H1 (cell line): ENCODE data around the gene ACAD9. TPM values are rescaled to one million over a fixed set of nuclear protein-coding genes. Genes with fewer than 3 reads are reported as not detected.

Source experiments
- CTCF ChIA-PET: fragments of 300-600 bp; sonication (Branson Sonifier 250); formaldehyde crosslinking; loops from one replicate; lab custom pipeline; 2021; ENCODE audit not compliant: partially characterized antibody; lab: Charles Lee
- POLR2A ChIA-PET: fragments of 300-600 bp; sonication (Branson Sonifier 250); formaldehyde crosslinking; loops from one replicate; lab custom pipeline; 2021; ENCODE audit warnings: inconsistent platforms; ENCODE audit not compliant: partially characterized antibody; lab: Charles Lee
- DNase-seq, 2 experiments: peaks; one replicate each; pipeline versions ENCODE4 v3.0.0 to v3.0.0-alpha.2; 2010 to 2022; ENCODE audit warnings: low spot score in 2 of 2, low read depth in 1 of 2, mixed read lengths in 1 of 2
- FAIRE-seq: peaks from 2 replicates; lab custom pipeline; 2011; peaks lifted over from hg19 to GRCh38; lab: Jason Lieb, UNC
- H2AFZ ChIP-seq: 2 replicates; pipeline ENCODE4 v1.8.1; 2012; ENCODE audit warnings: low read length, inconsistent platforms
- H2AK5ac ChIP-seq: 2 replicates; pipeline ENCODE4 v1.6.1; 2013; ENCODE audit warnings: low read depth, low read length
- H2BK120ac ChIP-seq: replicated peaks from 2 replicates; pipeline ENCODE3; 2013; ENCODE audit warnings: low read depth, low read length, inconsistent platforms
- H2BK12ac ChIP-seq: 2 replicates; pipeline ENCODE4 v1.6.1; 2013; ENCODE audit warnings: low read depth, low read length
- H2BK15ac ChIP-seq: 2 replicates; pipeline ENCODE4 v1.6.1; 2013; ENCODE audit warnings: low read length
- H2BK20ac ChIP-seq: 2 replicates; pipeline ENCODE4 v1.6.1; 2013; ENCODE audit warnings: low read length
- H2BK5ac ChIP-seq: 2 replicates; pipeline ENCODE4 v1.6.1; 2013; ENCODE audit warnings: low read depth, low read length
- H3K14ac ChIP-seq: 2 replicates; pipeline ENCODE4 v1.6.1; 2013; ENCODE audit warnings: inconsistent platforms; ENCODE audit not compliant: insufficient read length
- H3K18ac ChIP-seq: 2 replicates; pipeline ENCODE4 v1.6.1; 2013; ENCODE audit warnings: low read length; ENCODE audit errors: extremely low read depth
- H3K23ac ChIP-seq: 2 replicates; pipeline ENCODE4 v1.6.1; 2013; ENCODE audit warnings: inconsistent platforms; ENCODE audit not compliant: insufficient read length
- H3K23me2 ChIP-seq: 2 replicates; pipeline ENCODE4 v1.6.1; 2013; ENCODE audit warnings: low read depth, low read length
- H3K27ac ChIP-seq: 2 replicates; pipeline ENCODE4 v1.6.1; 2011; ENCODE audit warnings: low read depth, low read length, inconsistent platforms
- H3K27me3 ChIP-seq, 4 experiments: replicated peaks in 1 of 4; 1 replicate in 1 of 4; 2 replicates in 3 of 4; pipeline versions ENCODE4 v1.6.1 to v1.8.1; 2011 to 2013; ENCODE audit warnings: low read length in 3 of 4, mild to moderate bottlenecking in 3 of 4, inconsistent platforms in 2 of 4, mixed read lengths in 2 of 4, moderate library complexity in 1 of 4; ENCODE audit not compliant: control insufficient read depth in 3 of 4, insufficient read depth in 3 of 4; ENCODE audit errors: extremely low read depth in 1 of 4
- H3K36me3 ChIP-seq, 4 experiments: 2 replicates each; pipeline versions ENCODE4 v1.6.1 to v1.8.1; 2011 to 2013; ENCODE audit warnings: mild to moderate bottlenecking in 4 of 4, low read length in 3 of 4, moderate library complexity in 2 of 4, control low read depth in 1 of 4, inconsistent platforms in 1 of 4; ENCODE audit not compliant: insufficient read depth in 4 of 4, control insufficient read depth in 2 of 4
- H3K4ac ChIP-seq: replicated peaks from 2 replicates; pipeline ENCODE3; 2013; ENCODE audit warnings: low read length, low read depth, mixed read lengths, inconsistent platforms; ENCODE audit not compliant: insufficient read length
- H3K4me1 ChIP-seq, 4 experiments: replicated peaks in 1 of 4; 1 replicate in 1 of 4; 2 replicates in 3 of 4; pipeline versions ENCODE4 v1.6.1 to v1.8.1; 2011 to 2013; ENCODE audit warnings: low read length in 3 of 4, inconsistent platforms in 2 of 4, mixed read lengths in 1 of 4; ENCODE audit not compliant: insufficient read depth in 4 of 4, control insufficient read depth in 3 of 4
- H3K4me2 ChIP-seq, 2 experiments: 2 replicates each; pipeline versions ENCODE4 v1.6.1 to v1.8.1; 2011 to 2013; ENCODE audit warnings: low read depth in 2 of 2, low read length in 2 of 2, control low read depth in 1 of 2, inconsistent platforms in 1 of 2, mild to moderate bottlenecking in 1 of 2; ENCODE audit not compliant: insufficient read depth in 1 of 2
- H3K4me3 ChIP-seq, 4 experiments: fragments of 200-600, 300-600 bp in 1 of 4; sonication (generic), shearing (Covaris generic), sonication (Bioruptor Twin) in 1 of 4; 2 replicates each; pipeline versions ENCODE4 v1.5.1 to v1.8.1; 2011 to 2016; ENCODE audit warnings: low read length in 4 of 4, low read depth in 3 of 4, control low read depth in 2 of 4, inconsistent platforms in 2 of 4, mild to moderate bottlenecking in 2 of 4, mixed read lengths in 1 of 4, moderate library complexity in 1 of 4; ENCODE audit not compliant: insufficient read depth in 2 of 4; ENCODE audit errors: extremely low read depth in 1 of 4
- H3K56ac ChIP-seq: replicated peaks from 2 replicates; pipeline ENCODE3; 2013; ENCODE audit warnings: low read depth, mild to moderate bottlenecking, mixed read lengths, low read length, inconsistent platforms; ENCODE audit not compliant: insufficient read length
- H3K79me1 ChIP-seq: 2 replicates; pipeline ENCODE4 v1.6.1; 2013; ENCODE audit warnings: low read depth, low read length, control low read depth
- H3K79me2 ChIP-seq, 2 experiments: 2 replicates each; pipeline versions ENCODE4 v1.6.1 to v1.8.1; 2012 to 2013; ENCODE audit warnings: low read length in 2 of 2, mild to moderate bottlenecking in 2 of 2, inconsistent platforms in 1 of 2; ENCODE audit not compliant: insufficient read depth in 2 of 2, control insufficient read depth in 1 of 2
- H3K9ac ChIP-seq, 4 experiments: replicated peaks in 1 of 4; 1 replicate in 1 of 4; 2 replicates in 3 of 4; pipeline versions ENCODE4 v1.6.1 to v1.8.1; 2011 to 2013; ENCODE audit warnings: low read depth in 3 of 4, low read length in 3 of 4, control low read depth in 2 of 4, mild to moderate bottlenecking in 2 of 4, moderate library complexity in 2 of 4, inconsistent platforms in 1 of 4; ENCODE audit errors: extremely low read depth in 1 of 4
- H3K9me3 ChIP-seq, 2 experiments: 2 replicates each; pipeline versions ENCODE4 v1.6.1 to v1.8.1; 2012 to 2013; ENCODE audit warnings: mild to moderate bottlenecking in 2 of 2, moderate library complexity in 2 of 2, control low read depth in 1 of 2, inconsistent platforms in 1 of 2, low read depth in 1 of 2, low read length in 1 of 2, mixed read lengths in 1 of 2; ENCODE audit not compliant: insufficient read depth in 2 of 2
- H4K20me1 ChIP-seq, 2 experiments: replicated peaks in 1 of 2; 2 replicates each; pipeline versions ENCODE3 to v1.8.1; 2011 to 2013; ENCODE audit warnings: inconsistent platforms in 2 of 2, low read length in 2 of 2, mild to moderate bottlenecking in 1 of 2; ENCODE audit not compliant: insufficient read depth in 2 of 2, control insufficient read depth in 1 of 2
- H4K5ac ChIP-seq: 2 replicates; pipeline ENCODE4 v1.6.1; 2013; ENCODE audit warnings: low read length, low read depth, mixed read lengths, inconsistent platforms; ENCODE audit not compliant: insufficient read length
- H4K8ac ChIP-seq: 2 replicates; pipeline ENCODE4 v1.8.0; 2013; ENCODE audit warnings: mild to moderate bottlenecking, moderate library complexity, low read length, inconsistent platforms; ENCODE audit not compliant: insufficient read depth; ENCODE audit errors: extremely low read depth
- H4K91ac ChIP-seq: replicated peaks from 2 replicates; pipeline ENCODE3; 2013; ENCODE audit warnings: low read length, mixed read lengths, inconsistent platforms; ENCODE audit not compliant: insufficient read length
- CBX5 ChIP-seq: fragments of 300-800, 300-1000 bp; sonication (generic); IDR thresholded peaks from 2 replicates; pipeline ENCODE4 v1.7.1; 2016; ENCODE audit warnings: antibody characterized with exemption, low read length, low read depth
- CBX8 ChIP-seq: fragments of 300-800, 300-1000 bp; sonication (generic); IDR thresholded peaks from 2 replicates; pipeline ENCODE4 v1.7.1; 2016; ENCODE audit warnings: low read depth, low read length, borderline replicate concordance
- CHD2 ChIP-seq: IDR thresholded peaks from 2 replicates; pipeline ENCODE4 v1.6.1; 2012; ENCODE audit warnings: low read length, improper control_type of control experiment
- EGR1 ChIP-seq: IDR thresholded peaks from 2 replicates; pipeline ENCODE4 v1.6.1; 2011; ENCODE audit warnings: low read depth, low read length, borderline replicate concordance
- EP300 ChIP-seq, 2 experiments: IDR thresholded peaks; 1 replicate in 1 of 2; 2 replicates in 1 of 2; pipeline ENCODE4 v1.6.1; 2011 to 2012; ENCODE audit warnings: low read depth in 2 of 2, low read length in 2 of 2, mild to moderate bottlenecking in 2 of 2, borderline replicate concordance in 1 of 2, inconsistent platforms in 1 of 2, moderate library complexity in 1 of 2
- NRF1 ChIP-seq: IDR thresholded peaks from 2 replicates; pipeline ENCODE4 v1.6.1; 2011; ENCODE audit warnings: mild to moderate bottlenecking, low read depth, low read length, improper control_type of control experiment
- PHF8 ChIP-seq: fragments of 200-600 bp; sonication (generic); conservative IDR thresholded peaks from 2 replicates; pipeline ENCODE4 v1.7.1; 2012; ENCODE audit warnings: low read depth, mild to moderate bottlenecking, inconsistent platforms, low read length, moderate library complexity
- RBBP5 ChIP-seq: IDR thresholded peaks from 2 replicates; pipeline ENCODE4 v1.7.1; 2012; ENCODE audit warnings: low read depth, mild to moderate bottlenecking, inconsistent platforms, low read length, moderate library complexity, borderline replicate concordance
- RXRA ChIP-seq: IDR thresholded peaks from 2 replicates; pipeline ENCODE4 v1.6.1; 2011; ENCODE audit warnings: low read depth, mild to moderate bottlenecking, low read length, moderate library complexity; ENCODE audit not compliant: insufficient read depth
- SIN3A ChIP-seq, 2 experiments: IDR thresholded peaks in 1 of 2; conservative IDR thresholded peaks in 1 of 2; 2 replicates each; pipeline ENCODE4 v1.6.1; 2011 to 2012; ENCODE audit warnings: low read length in 2 of 2, improper control_type of control experiment in 1 of 2, low read depth in 1 of 2, mild to moderate bottlenecking in 1 of 2
- TAF7 ChIP-seq: optimal IDR thresholded peaks from 2 replicates; pipeline ENCODE3; 2011; ENCODE audit warnings: low read depth, mild to moderate bottlenecking, inconsistent platforms, low read length, moderate library complexity, borderline replicate concordance
- TEAD4 ChIP-seq: IDR thresholded peaks from 2 replicates; pipeline ENCODE4 v1.6.1; 2012; ENCODE audit warnings: low read depth, low read length, inconsistent platforms, mixed read lengths
- WGBS, 2 experiments: shearing (Covaris generic) in 1 of 2; methylation state at CpG; one replicate each; pipeline versions ENCODE4 v1.1.6 to v1.1.7; 2013 to 2015; ENCODE audit warnings: low lambda C conversion rate in 2 of 2, mixed read lengths in 2 of 2, inconsistent platforms in 1 of 2, low coverage in 1 of 2, missing lambda C conversion rate in 1 of 2; ENCODE audit not compliant: insufficient replicate concordance in 2 of 2, insufficient coverage in 1 of 2, insufficient read length in 1 of 2; ENCODE audit errors: extremely low coverage in 1 of 2, missing lambda C conversion rate in 1 of 2; 5-methylcytosine and 5-hydroxymethylcytosine counted together
- polyA plus RNA-seq, 7 experiments: library from polyadenylated mRNA; depleted of rRNA in 3 of 7; stranded (reverse) in 5 of 7; unstranded in 2 of 7; fragments of >200 nt in 5 of 7; fragments of 200-250 nt in 2 of 7; gene quantifications; 1 replicate in 5 of 7; 2 replicates in 1 of 7; 4 replicates in 1 of 7; pipeline versions ENCODE4 v1.2.1 to v1.2.3, GENCODE V29; 2011 to 2013; ENCODE audit warnings: missing spikeins in 2 of 7, mixed read lengths in 2 of 7
- total RNA-seq: library from RNA; stranded (reverse); fragmentation: NEBNext Ultra II Directional; extraction: Animal tissue kit (Norgen Biotek cat#: 25700); gene quantifications from 2 replicates; pipeline ENCODE4 v1.2.1, GENCODE V29; 2021

The ACAD9 gene
- total and polyA plus RNA-seq, 2 of the 8 experiments (the other 6 are each of a cell fraction or from before 2014, with no cell fraction given) = 27.5 to 28.9 TPM

GRCh38 chr3:128873244-128874022 is 6.0 kb upstream of the ACAD9 start:
- CTCF ChIA-PET = interaction anchor here (1.0 to 5.8 kb wide), 4 partner anchors 8 to 97 kb away, joined by 3 to 42 read pairs (median 8); no protein-coding TSS in a partner anchor
- TF ChIP-seq TAF7 (no peak), EGR1 (no peak), CHD2 (no peak), SIN3A (conservative IDR thresholded peaks at IDR 0.05 in 1 of 2, IDR thresholded peaks at IDR 0.05 in 1 of 2; ENCODE audit: low read depth in 1 of 2, low read length in 2 of 2) (no peak), TEAD4 (no peak), CBX8 (no peak), CBX5 (no peak), EP300 (IDR thresholded peaks at IDR 0.05; ENCODE audit: borderline replicate concordance in 1 of 2, low read depth in 2 of 2, low read length in 2 of 2) (no peak), PHF8 (no peak), RXRA (no peak), RBBP5 (no peak), NRF1 (no peak)

More at GRCh38 chr3:128873244-128874022, 6.0 kb upstream of the ACAD9 start:
- Histone ChIP-seq H3K4me1 (peaks cover 0 to 3% (median 2%) of the 10 kb centered on the region in 4 experiments; a peak in 3 of 7 replicates), H3K56ac (no peak overlapping the region), H2BK5ac (no peak overlapping the region), H4K20me1 (no peaks in the 10 kb centered on the region), H3K23ac (no peak overlapping the region), H3K23me2 (peaks cover 3% of the 10 kb centered on the region), H2BK15ac (no peak overlapping the region), H3K79me2 (peaks cover 0 to 6% of the 10 kb centered on the region in 2 experiments; a peak in 2 of 4 replicates), H3K27me3 (no peaks in the 10 kb centered on the region), H3K36me3 (no peaks in the 10 kb centered on the region), H2BK20ac (no peak overlapping the region), H3K79me1 (no peaks in the 10 kb centered on the region), H3K4ac (no peak overlapping the region), H4K8ac (no peak overlapping the region; the same call in 1 of the 2 replicates), H2AK5ac (no peak overlapping the region), H3K27ac (no peak overlapping the region), H3K9me3 (no peaks in the 10 kb centered on the region), H3K9ac (no peak overlapping the region), H3K4me3 (no peak overlapping the region), H3K4me2 (no peak overlapping the region), H2BK12ac (no peak overlapping the region), H2BK120ac (no peak overlapping the region), H3K14ac (no peak overlapping the region), H4K91ac (no peak overlapping the region), H4K5ac (no peak overlapping the region), H2AFZ (no peak overlapping the region), H3K18ac (no peak overlapping the region)
- FAIRE-seq = no peak
- no peak for DNase-seq
- POLR2A ChIA-PET = no interaction called here
- WGBS, 2 experiments = 78% methylated on average over 8 of the region's 8 CpGs; no CpG with 5 or more reads in 1 of the 2 experiments
